ENCODE data around the gene ZNF236. TPM values are rescaled to one million over a fixed set of nuclear protein-coding genes. Genes with fewer than 3 reads are reported as not detected.

The ZNF236 gene
- total and polyA plus RNA-seq, 2 of the 8 experiments (the other 6 are each of a cell fraction or from before 2014, with no cell fraction given): 6.7 to 14.5 TPM

DNA sequence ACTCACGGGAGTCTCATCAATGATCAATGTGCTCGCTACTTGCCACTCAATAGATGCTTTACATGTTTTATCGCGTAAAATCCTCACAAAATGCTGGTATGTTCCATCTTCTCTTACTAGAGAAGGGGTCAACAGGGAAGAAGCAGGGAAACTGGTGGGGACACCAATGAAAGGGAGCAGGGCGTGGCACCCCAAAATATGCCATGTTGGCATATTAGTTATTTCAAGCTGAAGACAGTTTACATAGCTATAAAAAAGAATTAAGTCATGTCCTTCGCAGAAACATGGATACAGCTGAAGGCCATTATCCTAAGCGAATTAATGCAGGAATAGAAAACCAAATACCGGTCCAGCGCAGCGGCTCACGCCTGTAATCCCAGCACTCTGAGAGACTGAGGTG lies 8.1 kb upstream of the ZNF236 start:
- no peak overlapping the region for H2AFZ ChIP-seq (ENCODE audit: low read length)
- H3K14ac ChIP-seq (ENCODE audit: insufficient read length): no peak overlapping the region
- no peaks in the 10 kb centered on the region for H3K79me1 ChIP-seq (ENCODE audit: low read depth, low read length)
- no peaks in the 10 kb centered on the region for H3K4me1 ChIP-seq (replicated peaks in 1 of 4; ENCODE audit: control insufficient read depth in 3 of 4, insufficient read depth in 4 of 4, low read length in 3 of 4)
- no peak overlapping the region for H4K5ac ChIP-seq (ENCODE audit: insufficient read length, low read depth, low read length)
- no peak overlapping the region for H3K56ac ChIP-seq (replicated peaks; ENCODE audit: insufficient read length, low read depth, low read length)
- no peaks in the 10 kb centered on the region for H4K20me1 ChIP-seq (replicated peaks in 1 of 2; ENCODE audit: control insufficient read depth in 1 of 2, insufficient read depth in 2 of 2, low read length in 2 of 2)
- ChIA-PET POLR2A (ENCODE audit: partially characterized antibody) (no interaction called here), CTCF (ENCODE audit: partially characterized antibody) (interaction anchor here (3.6 kb wide), 1 partner anchor 12 kb away, joined by 25 read pairs; no protein-coding TSS in a partner anchor)
- H4K91ac ChIP-seq (replicated peaks; ENCODE audit: insufficient read length, low read length): no peak overlapping the region
- H2AK5ac ChIP-seq (ENCODE audit: low read depth, low read length): no peak overlapping the region
- H3K79me2 ChIP-seq (ENCODE audit: control insufficient read depth in 1 of 2, insufficient read depth in 2 of 2, low read length in 2 of 2): peaks cover 0 to 6% of the 10 kb centered on the region in 2 experiments; a peak in 2 of 4 replicates
- H3K4me3 ChIP-seq (ENCODE audit: extremely low read depth in 1 of 4, insufficient read depth in 2 of 4, low read depth in 3 of 4, low read length in 4 of 4): no peak overlapping the region
- no peaks in the 10 kb centered on the region for H3K9me3 ChIP-seq (ENCODE audit: insufficient read depth in 2 of 2, low read depth in 1 of 2, low read length in 1 of 2)
- H3K9ac ChIP-seq (replicated peaks in 1 of 4; ENCODE audit: extremely low read depth in 1 of 4, low read depth in 3 of 4, low read length in 3 of 4): no peak overlapping the region
- no peak overlapping the region for H2BK5ac ChIP-seq (ENCODE audit: low read depth, low read length)
- H2BK120ac ChIP-seq (replicated peaks; ENCODE audit: low read depth, low read length): no peak overlapping the region
- WGBS, 2 experiments (ENCODE audit: extremely low coverage in 1 of 2, insufficient coverage in 1 of 2, insufficient read length in 1 of 2, insufficient replicate concordance in 2 of 2, low coverage in 1 of 2, low lambda C conversion rate in 2 of 2, missing lambda C conversion rate in 1 of 2): 86% methylated on average over 11 of the region's 11 CpGs; no CpG with 5 or more reads in 1 of the 2 experiments
- H3K23ac ChIP-seq (ENCODE audit: insufficient read length): no peak overlapping the region
- FAIRE-seq (no peak), DNase-seq (ENCODE audit: low read depth in 1 of 2, low spot score in 2 of 2) (no peak)
- no peak overlapping the region for H2BK20ac ChIP-seq (ENCODE audit: low read length)
- H3K4me2 ChIP-seq (ENCODE audit: insufficient read depth in 1 of 2, low read depth in 2 of 2, low read length in 2 of 2): no peak overlapping the region
- no peak overlapping the region for H3K4ac ChIP-seq (replicated peaks; ENCODE audit: insufficient read length, low read depth, low read length)
- H3K36me3 ChIP-seq (ENCODE audit: control insufficient read depth in 2 of 4, insufficient read depth in 4 of 4, low read length in 3 of 4): no peaks in the 10 kb centered on the region
- no peak overlapping the region for H2BK15ac ChIP-seq (ENCODE audit: low read length)
- H3K23me2 ChIP-seq (ENCODE audit: low read depth, low read length): no peaks in the 10 kb centered on the region
- H3K18ac ChIP-seq (ENCODE audit: extremely low read depth, low read length): no peak overlapping the region
- no peak overlapping the region for H4K8ac ChIP-seq (ENCODE audit: extremely low read depth, insufficient read depth, low read length)
- no peak overlapping the region for H2BK12ac ChIP-seq (ENCODE audit: low read depth, low read length)
- H3K27ac ChIP-seq (ENCODE audit: low read depth, low read length): no peak overlapping the region
- H3K27me3 ChIP-seq (replicated peaks in 1 of 4; ENCODE audit: control insufficient read depth in 3 of 4, extremely low read depth in 1 of 4, insufficient read depth in 3 of 4, low read length in 3 of 4): no peaks in the 10 kb centered on the region
- TF ChIP-seq RAD21 (IDR thresholded peaks at IDR 0.05 in 1 of 2, conservative IDR thresholded peaks at IDR 0.05 in 1 of 2; ENCODE audit: low read depth in 2 of 2, low read length in 2 of 2) (no peak), KDM1A (IDR thresholded peaks at IDR 0.05; ENCODE audit: borderline replicate concordance, low read length) (no peak), SAP30 (IDR thresholded peaks at IDR 0.05; ENCODE audit: insufficient read depth, insufficient replicate concordance, low read length) (no peak), GTF2F1 (IDR thresholded peaks at IDR 0.05; ENCODE audit: borderline replicate concordance, low read depth, low read length) (no peak), SP1 (IDR thresholded peaks at IDR 0.05; ENCODE audit: low read depth, low read length) (no peak), HDAC2 (IDR thresholded peaks at IDR 0.05; ENCODE audit: borderline replicate concordance in 1 of 2, low read depth in 2 of 2, low read length in 2 of 2) (no peak), FOSL1 (IDR thresholded peaks at IDR 0.05; ENCODE audit: insufficient read depth, low read depth, low read length) (no peak), POLR2AphosphoS5 (IDR thresholded peaks at IDR 0.05; ENCODE audit: low read depth, low read length) (no peak), CREB1 (IDR thresholded peaks at IDR 0.05) (no peak), CBX5 (IDR thresholded peaks at IDR 0.05; ENCODE audit: low read depth, low read length) (no peak), BACH1 (IDR thresholded peaks at IDR 0.05; ENCODE audit: low read length) (no peak), NANOG (IDR thresholded peaks at IDR 0.05; ENCODE audit: insufficient read depth, low read depth, low read length, poor library complexity, severe bottlenecking) (no peak), EP300 (IDR thresholded peaks at IDR 0.05; ENCODE audit: borderline replicate concordance in 1 of 2, low read depth in 2 of 2, low read length in 2 of 2) (no peak), NRF1 (IDR thresholded peaks at IDR 0.05; ENCODE audit: low read depth, low read length) (no peak)

All from H1 (cell line).